HepG2 (cell line): ENCODE results near the gene SAC3D1. TPM values are rescaled to one million over a fixed set of nuclear protein-coding genes. Genes with fewer than 3 reads are reported as not detected.

ENCODE experiments used
- ATAC-seq: fragments of 200-7000 bp; cut with Tn5 transposase; 3 replicates; pipeline ENCODE4 v1.9.1; 2020; ENCODE audit warnings: mild to moderate bottlenecking, moderate library complexity
- BruUV-seq: library from RNA; stranded (reverse); fragments of 400-500 nt; replicated peaks from 2 replicates; lab custom pipeline; 2021; lab: Mats Ljungman, UMichigan
- CTCF ChIA-PET: fragments of 300-600 bp; formaldehyde crosslinking; extraction: SDS; loops from one replicate; lab custom pipeline; 2021; ENCODE audit warnings: low total read pairs, inconsistent platforms, low intra/inter-chr PET ratio; lab: Yijun Ruan, JAX
- POLR2A ChIA-PET: fragments of 350-600 bp; sonication (Branson Sonifier 250); formaldehyde crosslinking; loops from one replicate; lab custom pipeline; 2020; ENCODE audit warnings: antibody characterized with exemption, inconsistent platforms; lab: Yijun Ruan, JAX
- DNase-seq: peaks from one replicate; pipeline ENCODE4 v3.0.0-alpha.2; 2015; ENCODE audit warnings: low spot score
- FAIRE-seq: peaks from 3 replicates; lab custom pipeline; 2011; peaks lifted over from hg19 to GRCh38; lab: Jason Lieb, UNC
- H2AFZ ChIP-seq: one replicate; pipeline ENCODE4 v1.6.1; 2011; ENCODE audit warnings: low read length, inconsistent platforms
- H3K27ac ChIP-seq: fragments of 300-600 bp; 3 replicates; pipeline ENCODE4 v1.8.0; 2011; ENCODE audit warnings: mixed run types, mild to moderate bottlenecking, mixed read lengths, low read length, inconsistent platforms; ENCODE audit not compliant: insufficient read depth; ENCODE audit errors: extremely low read length
- H3K27me3 ChIP-seq, 2 experiments: fragments of 200-600 bp in 1 of 2; 2 replicates in 1 of 2; 3 replicates in 1 of 2; pipeline versions ENCODE4 v1.6.0 to v1.8.0; 2011; ENCODE audit warnings: low read length in 2 of 2, mild to moderate bottlenecking in 2 of 2, moderate library complexity in 2 of 2, inconsistent platforms in 1 of 2; ENCODE audit not compliant: insufficient read depth in 2 of 2, control insufficient read depth in 1 of 2
- H3K36me3 ChIP-seq, 2 experiments: fragments of 200-600 bp in 1 of 2; replicated peaks in 1 of 2; 2 replicates in 1 of 2; 3 replicates in 1 of 2; pipeline versions ENCODE4 v1.5.1 to v1.8.0; 2011; ENCODE audit warnings: low read length in 2 of 2, inconsistent platforms in 1 of 2; ENCODE audit not compliant: insufficient read depth in 2 of 2, control insufficient read depth in 1 of 2
- H3K4me1 ChIP-seq: 2 replicates; pipeline ENCODE4 v1.5.1; 2012; ENCODE audit warnings: low read length, inconsistent platforms; ENCODE audit not compliant: insufficient read depth
- H3K4me2 ChIP-seq: 2 replicates; pipeline ENCODE4 v1.6.0; 2011; ENCODE audit warnings: low read depth, low read length, inconsistent platforms
- H3K4me3 ChIP-seq, 3 experiments: fragments of 200-600 bp in 1 of 3; sonication (generic), shearing (Covaris generic) in 1 of 3; replicated peaks in 1 of 3; 2 replicates each; pipeline ENCODE4 v1.5.1; 2011 to 2016; ENCODE audit warnings: low read length in 3 of 3, inconsistent platforms in 2 of 3, low read depth in 2 of 3, mild to moderate bottlenecking in 2 of 3, control low read depth in 1 of 3, mixed read lengths in 1 of 3; ENCODE audit not compliant: insufficient read depth in 1 of 3
- H3K79me2 ChIP-seq: one replicate; pipeline ENCODE4 v1.6.1; 2011; ENCODE audit warnings: low read length, inconsistent platforms; ENCODE audit not compliant: insufficient read depth
- H3K9ac ChIP-seq: 2 replicates; pipeline ENCODE4 v1.6.0; 2011; ENCODE audit warnings: mild to moderate bottlenecking, low read depth, low read length, inconsistent platforms; ENCODE audit not compliant: insufficient read depth
- H3K9me3 ChIP-seq: 2 replicates; pipeline ENCODE4 v1.5.1; 2012; ENCODE audit warnings: mild to moderate bottlenecking, low read length
- H4K20me1 ChIP-seq: 2 replicates; pipeline ENCODE4 v1.6.0; 2011; ENCODE audit warnings: inconsistent platforms, mild to moderate bottlenecking, low read length, moderate library complexity; ENCODE audit not compliant: insufficient read depth
- CENPT ChIP-seq: sonication (generic); formaldehyde crosslinking; IDR thresholded peaks from 2 replicates; pipeline ENCODE4 v1.8.0; 2022; ENCODE audit warnings: low read depth, mild to moderate bottlenecking, moderate library complexity, missing genetic modification reagents
- FOXK2 ChIP-seq: fragments of 450-650 bp; IDR thresholded peaks from 2 replicates; pipeline ENCODE4 v1.6.1; 2016
- GPN1 ChIP-seq: sonication (generic); formaldehyde crosslinking; IDR thresholded peaks from 2 replicates; pipeline ENCODE4 v1.5.1; 2020; ENCODE audit warnings: missing genetic modification reagents, borderline replicate concordance
- HOXA3 ChIP-seq: sonication (generic); formaldehyde crosslinking; IDR thresholded peaks from 2 replicates; pipeline ENCODE4 v1.5.0; 2020; ENCODE audit warnings: missing genetic modification reagents
- HOXD1 ChIP-seq: sonication (generic); formaldehyde crosslinking; IDR thresholded peaks from 2 replicates; pipeline ENCODE4 v1.5.0; 2020; ENCODE audit warnings: missing genetic modification reagents
- NONO ChIP-seq, 2 experiments: fragments of 450-650 bp in 1 of 2; sonication (generic) in 1 of 2; formaldehyde crosslinking in 1 of 2; IDR thresholded peaks in 1 of 2; conservative IDR thresholded peaks in 1 of 2; 2 replicates each; pipeline versions ENCODE4 v1.6.1 to v1.8.0; 2017 to 2022; ENCODE audit warnings: mild to moderate bottlenecking in 1 of 2, missing genetic modification reagents in 1 of 2, moderate library complexity in 1 of 2
- ZSCAN31 ChIP-seq: sonication (generic); formaldehyde crosslinking; IDR thresholded peaks from 2 replicates; pipeline ENCODE4 v1.5.0; 2020; ENCODE audit warnings: low read depth, mild to moderate bottlenecking, missing genetic modification reagents
- WGBS: methylation state at CpG from one replicate; pipeline ENCODE4 v1.1.6; 2017; ENCODE audit warnings: low lambda C conversion rate; 5-methylcytosine and 5-hydroxymethylcytosine counted together
- in situ Hi-C: cut with HindIII; loops from 2 replicates; pipeline ENCODE4 v1.10.0; 2017; ENCODE audit warnings: low pct_unique_long_range_greater_than_20kb; ENCODE audit not compliant: extremely low pct_ligation_motif_present
- intact Hi-C: fragments of 100-400 bp; cut with micrococcal nuclease; formaldehyde crosslinking; loops from one replicate; pipeline ENCODE4 v1.10.0; 2022; ENCODE audit not compliant: unreplicated experiment
- polyA plus RNA-seq, 8 experiments: library from polyadenylated mRNA; depleted of rRNA in 3 of 8; stranded (reverse) in 7 of 8; unstranded in 1 of 8; fragments of >200 nt; fragmentation: Illumina TruSeq in 4 of 8; extraction: Trizol in 4 of 8; gene quantifications; 2 replicates each; pipeline versions ENCODE4 v1.2.1 to v1.2.3, GENCODE V29; 2011 to 2016; ENCODE audit warnings: low read depth in 4 of 8, missing spikeins in 1 of 8, mixed read lengths in 1 of 8; ENCODE audit not compliant: insufficient read depth in 1 of 8
- total RNA-seq, 5 experiments: library from RNA; depleted of rRNA; stranded (reverse); fragments of >200 nt; fragmentation: Illumina TruSeq; extraction: Trizol; gene quantifications; 2 replicates each; pipeline ENCODE4 v1.2.3, GENCODE V29; 2016; ENCODE audit warnings: low read depth in 1 of 5
- TF ChIP-seq, protein P1 (sequence below): sonication (generic); formaldehyde crosslinking; conservative IDR thresholded peaks from 2 replicates; pipeline ENCODE4 v1.4.0; 2020; ENCODE audit warnings: missing genetic modification reagents
- TF ChIP-seq, protein P2 (sequence below): sonication (generic); formaldehyde crosslinking; conservative IDR thresholded peaks from 2 replicates; pipeline ENCODE4 v1.4.0; 2020; ENCODE audit warnings: mild to moderate bottlenecking, missing genetic modification reagents, moderate library complexity
- TF ChIP-seq, protein P3 (sequence below): sonication (generic); formaldehyde crosslinking; IDR thresholded peaks from 2 replicates; pipeline ENCODE4 v1.5.1; 2020; ENCODE audit warnings: missing genetic modification reagents, mild to moderate bottlenecking, borderline replicate concordance
- TF ChIP-seq, protein P4 (sequence below), 2 experiments: sonication (generic) in 1 of 2; formaldehyde crosslinking in 1 of 2; IDR thresholded peaks; 2 replicates each; pipeline versions ENCODE4 v1.4.0 to v1.6.1; 2018 to 2020; ENCODE audit warnings: missing genetic modification reagents in 2 of 2, borderline replicate concordance in 1 of 2, low read depth in 1 of 2, mild to moderate bottlenecking in 1 of 2, missing biosample characterization in 1 of 2
- TF ChIP-seq, protein P5 (sequence below): IDR thresholded peaks from 2 replicates; pipeline ENCODE4 v1.6.1; 2012; ENCODE audit warnings: inconsistent platforms
- TF ChIP-seq, protein P6 (sequence below): IDR thresholded peaks from 2 replicates; pipeline ENCODE4 v1.6.1; 2016; ENCODE audit warnings: control low read depth

SAC3D1 gene
- total and polyA plus RNA-seq, 2 of the 13 experiments (the other 11 are each of a cell fraction or from before 2014, with no cell fraction given), result 7.4 to 36.3 TPM

DNA sequence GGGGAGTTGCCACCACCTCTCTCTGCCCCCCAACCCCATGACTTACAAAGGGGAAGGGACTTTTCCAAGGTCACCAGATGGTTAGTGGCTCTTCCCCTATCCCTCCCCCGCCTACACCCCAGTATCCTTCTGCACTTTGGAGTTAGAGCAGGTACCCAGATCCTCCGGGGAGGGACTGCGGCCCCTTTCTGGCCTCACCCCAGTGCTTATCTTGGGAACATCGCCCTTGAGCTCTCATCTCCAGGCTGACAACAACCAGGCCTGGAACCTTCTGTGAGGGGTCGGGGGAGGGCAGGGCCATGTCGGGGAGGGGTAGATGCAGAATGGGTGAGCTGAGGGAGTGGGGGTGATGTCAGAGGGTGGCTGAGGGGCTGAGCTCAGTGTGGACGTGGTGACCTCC lies 24.8 kb downstream of the SAC3D1 start:
- Histone ChIP-seq H3K27ac (peak overlapping the region; percentile 59), H3K9ac (peak overlapping the region; percentile 74), H3K4me3 (peak overlapping the region; percentile 65 to 79 (median 67)), H3K36me3 (no peaks in the 10 kb centered on the region), H2AFZ (no peak overlapping the region), H3K4me2 (peak overlapping the region; percentile 87), H4K20me1 (no peaks in the 10 kb centered on the region), H3K27me3 (no peaks in the 10 kb centered on the region), H3K9me3 (no peaks in the 10 kb centered on the region), H3K4me1 (peaks cover 40% of the 10 kb centered on the region), H3K79me2 (no peaks in the 10 kb centered on the region)
- 12% methylated on average over 7 of the region's 7 CpGs for WGBS
- BruUV-seq, result no TSS peak
- in situ Hi-C loops (loop anchor here (5.0 kb wide), 1 partner anchor 39 kb away; the partner anchor contains the start of gene SNX15), intact Hi-C loops (no loop called here)
- CTCF ChIA-PET, result no interaction called here
- FAIRE-seq (no peak), ATAC-seq (peak; percentile 9), DNase-seq (no peak)
- POLR2A ChIA-PET, result interaction anchor here (0.5 to 2.2 kb wide), 16 partner anchors 10 to 357 kb away, joined by 3 to 10 read pairs (median 4); partner anchors contain the start of genes ARL2, NEAT1, SAC3D1 and TM7SF2
- TF ChIP-seq, protein P1, sequence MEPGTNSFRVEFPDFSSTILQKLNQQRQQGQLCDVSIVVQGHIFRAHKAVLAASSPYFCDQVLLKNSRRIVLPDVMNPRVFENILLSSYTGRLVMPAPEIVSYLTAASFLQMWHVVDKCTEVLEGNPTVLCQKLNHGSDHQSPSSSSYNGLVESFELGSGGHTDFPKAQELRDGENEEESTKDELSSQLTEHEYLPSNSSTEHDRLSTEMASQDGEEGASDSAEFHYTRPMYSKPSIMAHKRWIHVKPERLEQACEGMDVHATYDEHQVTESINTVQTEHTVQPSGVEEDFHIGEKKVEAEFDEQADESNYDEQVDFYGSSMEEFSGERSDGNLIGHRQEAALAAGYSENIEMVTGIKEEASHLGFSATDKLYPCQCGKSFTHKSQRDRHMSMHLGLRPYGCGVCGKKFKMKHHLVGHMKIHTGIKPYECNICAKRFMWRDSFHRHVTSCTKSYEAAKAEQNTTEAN (CRISPR knock-in tag), result no peak
- TF ChIP-seq, protein P2, sequence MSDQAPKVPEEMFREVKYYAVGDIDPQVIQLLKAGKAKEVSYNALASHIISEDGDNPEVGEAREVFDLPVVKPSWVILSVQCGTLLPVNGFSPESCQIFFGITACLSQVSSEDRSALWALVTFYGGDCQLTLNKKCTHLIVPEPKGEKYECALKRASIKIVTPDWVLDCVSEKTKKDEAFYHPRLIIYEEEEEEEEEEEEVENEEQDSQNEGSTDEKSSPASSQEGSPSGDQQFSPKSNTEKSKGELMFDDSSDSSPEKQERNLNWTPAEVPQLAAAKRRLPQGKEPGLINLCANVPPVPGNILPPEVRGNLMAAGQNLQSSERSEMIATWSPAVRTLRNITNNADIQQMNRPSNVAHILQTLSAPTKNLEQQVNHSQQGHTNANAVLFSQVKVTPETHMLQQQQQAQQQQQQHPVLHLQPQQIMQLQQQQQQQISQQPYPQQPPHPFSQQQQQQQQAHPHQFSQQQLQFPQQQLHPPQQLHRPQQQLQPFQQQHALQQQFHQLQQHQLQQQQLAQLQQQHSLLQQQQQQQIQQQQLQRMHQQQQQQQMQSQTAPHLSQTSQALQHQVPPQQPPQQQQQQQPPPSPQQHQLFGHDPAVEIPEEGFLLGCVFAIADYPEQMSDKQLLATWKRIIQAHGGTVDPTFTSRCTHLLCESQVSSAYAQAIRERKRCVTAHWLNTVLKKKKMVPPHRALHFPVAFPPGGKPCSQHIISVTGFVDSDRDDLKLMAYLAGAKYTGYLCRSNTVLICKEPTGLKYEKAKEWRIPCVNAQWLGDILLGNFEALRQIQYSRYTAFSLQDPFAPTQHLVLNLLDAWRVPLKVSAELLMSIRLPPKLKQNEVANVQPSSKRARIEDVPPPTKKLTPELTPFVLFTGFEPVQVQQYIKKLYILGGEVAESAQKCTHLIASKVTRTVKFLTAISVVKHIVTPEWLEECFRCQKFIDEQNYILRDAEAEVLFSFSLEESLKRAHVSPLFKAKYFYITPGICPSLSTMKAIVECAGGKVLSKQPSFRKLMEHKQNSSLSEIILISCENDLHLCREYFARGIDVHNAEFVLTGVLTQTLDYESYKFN (CRISPR knock-in tag), result peak; percentile 83
- TF ChIP-seq, protein P3, sequence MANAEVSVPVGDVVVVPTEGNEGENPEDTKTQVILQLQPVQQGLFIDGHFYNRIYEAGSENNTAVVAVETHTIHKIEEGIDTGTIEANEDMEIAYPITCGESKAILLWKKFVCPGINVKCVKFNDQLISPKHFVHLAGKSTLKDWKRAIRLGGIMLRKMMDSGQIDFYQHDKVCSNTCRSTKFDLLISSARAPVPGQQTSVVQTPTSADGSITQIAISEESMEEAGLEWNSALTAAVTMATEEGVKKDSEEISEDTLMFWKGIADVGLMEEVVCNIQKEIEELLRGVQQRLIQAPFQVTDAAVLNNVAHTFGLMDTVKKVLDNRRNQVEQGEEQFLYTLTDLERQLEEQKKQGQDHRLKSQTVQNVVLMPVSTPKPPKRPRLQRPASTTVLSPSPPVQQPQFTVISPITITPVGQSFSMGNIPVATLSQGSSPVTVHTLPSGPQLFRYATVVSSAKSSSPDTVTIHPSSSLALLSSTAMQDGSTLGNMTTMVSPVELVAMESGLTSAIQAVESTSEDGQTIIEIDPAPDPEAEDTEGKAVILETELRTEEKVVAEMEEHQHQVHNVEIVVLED (CRISPR knock-in tag), result 0 out of 2 replicates have a peak, but pooled peaks have one; percentile 15
- TF ChIP-seq, protein P4, sequence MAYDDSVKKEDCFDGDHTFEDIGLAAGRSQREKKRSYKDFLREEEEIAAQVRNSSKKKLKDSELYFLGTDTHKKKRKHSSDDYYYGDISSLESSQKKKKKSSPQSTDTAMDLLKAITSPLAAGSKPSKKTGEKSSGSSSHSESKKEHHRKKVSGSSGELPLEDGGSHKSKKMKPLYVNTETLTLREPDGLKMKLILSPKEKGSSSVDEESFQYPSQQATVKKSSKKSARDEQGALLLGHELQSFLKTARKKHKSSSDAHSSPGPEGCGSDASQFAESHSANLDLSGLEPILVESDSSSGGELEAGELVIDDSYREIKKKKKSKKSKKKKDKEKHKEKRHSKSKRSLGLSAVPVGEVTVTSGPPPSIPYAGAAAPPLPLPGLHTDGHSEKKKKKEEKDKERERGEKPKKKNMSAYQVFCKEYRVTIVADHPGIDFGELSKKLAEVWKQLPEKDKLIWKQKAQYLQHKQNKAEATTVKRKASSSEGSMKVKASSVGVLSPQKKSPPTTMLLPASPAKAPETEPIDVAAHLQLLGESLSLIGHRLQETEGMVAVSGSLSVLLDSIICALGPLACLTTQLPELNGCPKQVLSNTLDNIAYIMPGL (CRISPR knock-in tag; IDR thresholded peaks at IDR 0.05; ENCODE audit: borderline replicate concordance in 1 of 2, low read depth in 1 of 2), result 0 out of 4 replicates have a peak, but pooled peaks of 1 of the 2 experiments have one; percentile 28
- TF ChIP-seq, protein P5, sequence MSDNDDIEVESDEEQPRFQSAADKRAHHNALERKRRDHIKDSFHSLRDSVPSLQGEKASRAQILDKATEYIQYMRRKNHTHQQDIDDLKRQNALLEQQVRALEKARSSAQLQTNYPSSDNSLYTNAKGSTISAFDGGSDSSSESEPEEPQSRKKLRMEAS, result peak; percentile 11; the same call in 1 of the 2 replicates
- TF ChIP-seq HOXA3 (peak; percentile 23; the same call in 1 of the 2 replicates), CENPT (no peak), NONO (IDR thresholded peaks at IDR 0.05) (no peak), NONO (CRISPR knock-in tag; conservative IDR thresholded peaks at IDR 0.05) (0 out of 2 replicates have a peak, but pooled peaks have one; percentile 35), ZSCAN31 (CRISPR knock-in tag) (no peak), GPN1 (CRISPR knock-in tag) (no peak), HOXD1 (CRISPR knock-in tag) (no peak), FOXK2 (no peak)
- TF ChIP-seq, protein P6, sequence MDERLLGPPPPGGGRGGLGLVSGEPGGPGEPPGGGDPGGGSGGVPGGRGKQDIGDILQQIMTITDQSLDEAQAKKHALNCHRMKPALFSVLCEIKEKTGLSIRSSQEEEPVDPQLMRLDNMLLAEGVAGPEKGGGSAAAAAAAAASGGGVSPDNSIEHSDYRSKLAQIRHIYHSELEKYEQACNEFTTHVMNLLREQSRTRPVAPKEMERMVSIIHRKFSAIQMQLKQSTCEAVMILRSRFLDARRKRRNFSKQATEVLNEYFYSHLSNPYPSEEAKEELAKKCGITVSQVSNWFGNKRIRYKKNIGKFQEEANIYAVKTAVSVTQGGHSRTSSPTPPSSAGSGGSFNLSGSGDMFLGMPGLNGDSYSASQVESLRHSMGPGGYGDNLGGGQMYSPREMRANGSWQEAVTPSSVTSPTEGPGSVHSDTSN (CRISPR knock-in tag), result no peak
